GM19240 (cell line): ENCODE results near the gene SCML2.
"Not testable (repeated sequence)": the region's sequence is repeated elsewhere in the genome, so short reads cannot be mapped to it uniquely, and the experiment has no call there.

Experiments
- DNase-seq: peaks from one replicate; pipeline ENCODE4 v3.0.0; 2011; ENCODE audit warnings: low spot score; ENCODE audit not compliant: insufficient read length

The SCML2 gene

DNA sequence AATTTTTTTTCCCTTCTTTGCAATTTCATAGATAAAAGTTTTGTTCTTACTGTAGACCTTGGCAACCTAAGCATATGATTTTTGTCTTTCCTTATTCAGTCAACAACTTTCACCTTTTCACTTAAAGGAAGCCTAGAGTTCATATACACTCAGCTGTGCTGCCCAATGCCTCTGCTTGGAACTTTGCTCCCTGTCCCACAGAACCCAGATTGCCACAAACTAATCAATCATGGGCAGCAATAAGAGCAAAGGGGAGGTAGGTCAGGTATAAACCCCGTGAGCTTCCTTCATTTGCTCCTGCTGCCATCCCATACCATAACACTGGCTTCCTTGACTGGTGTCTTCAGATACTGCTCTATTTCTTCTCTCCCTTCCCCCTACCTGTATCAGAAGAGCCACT is 82.8 kb downstream of the SCML2 start:
- no peak for DNase-seq

DNA sequence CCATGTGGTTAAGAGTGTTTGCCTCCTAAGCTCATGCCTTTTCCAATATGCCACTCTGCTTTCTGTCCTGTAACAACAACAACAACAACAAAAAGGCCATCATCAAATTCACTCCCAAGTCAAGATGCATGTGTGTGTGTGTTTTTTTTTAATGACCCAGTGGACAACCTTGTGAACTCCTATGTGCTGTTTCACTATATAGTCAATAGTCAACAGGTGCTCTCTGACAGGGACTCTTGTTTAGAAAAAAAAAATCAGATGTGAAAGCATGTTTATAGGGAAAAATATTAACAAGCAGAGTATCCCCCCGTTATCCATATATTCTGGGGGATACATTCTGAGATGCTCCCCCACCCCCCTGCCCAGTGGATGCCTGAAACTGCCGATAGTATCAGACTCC is 83.2 kb downstream of the SCML2 start:
- no peak for DNase-seq

DNA sequence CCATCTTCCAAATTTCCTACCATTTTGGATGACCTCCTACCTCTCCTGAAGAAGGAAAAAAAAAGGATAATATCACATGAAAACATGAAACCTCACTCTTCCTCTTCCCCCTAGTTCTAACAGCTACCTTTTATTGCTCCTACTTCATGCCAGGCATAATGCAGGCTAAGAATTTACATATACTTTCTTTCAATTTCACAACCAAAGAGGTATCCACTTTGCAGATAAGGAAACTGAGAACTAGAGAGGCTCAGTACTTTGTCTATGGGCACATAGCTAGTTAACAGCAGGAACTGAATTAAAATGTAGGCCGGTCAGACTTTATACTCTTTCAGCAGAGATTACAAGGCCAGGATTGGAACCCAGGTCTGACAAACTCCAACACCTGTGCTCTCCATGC is 99.4 kb downstream of the SCML2 start:
- no peak for DNase-seq

DNA sequence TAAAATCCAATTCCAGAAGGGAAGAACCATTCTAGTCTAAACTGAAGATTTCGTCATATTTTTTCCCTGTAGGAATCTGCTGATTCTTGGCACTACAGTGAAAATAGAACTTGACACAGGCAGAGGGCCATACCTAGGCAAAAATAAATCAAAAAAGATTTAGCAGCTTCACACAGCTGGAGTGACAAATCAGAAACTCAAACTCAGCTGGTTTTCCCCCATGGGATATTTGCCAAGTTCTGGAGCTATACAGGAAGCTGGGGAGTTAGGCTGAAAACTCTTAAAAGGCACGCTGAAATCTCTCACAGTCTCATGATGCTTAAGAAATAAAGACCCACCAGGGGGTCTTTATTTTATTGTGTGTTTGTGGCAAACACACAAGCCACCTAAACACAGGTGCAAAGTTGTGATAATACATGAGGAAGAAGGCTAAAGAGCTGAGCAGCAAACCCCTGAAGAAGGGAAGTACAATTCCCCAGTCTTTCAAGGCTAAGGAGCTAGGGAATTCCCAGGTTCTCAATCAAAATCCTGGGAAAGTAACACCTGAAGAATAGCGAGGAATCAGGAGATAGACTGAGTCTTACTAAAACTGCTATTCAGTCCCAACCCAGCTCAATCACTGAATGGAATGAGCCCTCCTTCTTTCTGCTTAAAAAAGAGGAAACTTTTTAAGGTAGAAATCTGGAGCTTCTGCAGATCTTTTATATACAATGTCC is 101.7 kb downstream of the SCML2 start:
- no peak for DNase-seq

DNA sequence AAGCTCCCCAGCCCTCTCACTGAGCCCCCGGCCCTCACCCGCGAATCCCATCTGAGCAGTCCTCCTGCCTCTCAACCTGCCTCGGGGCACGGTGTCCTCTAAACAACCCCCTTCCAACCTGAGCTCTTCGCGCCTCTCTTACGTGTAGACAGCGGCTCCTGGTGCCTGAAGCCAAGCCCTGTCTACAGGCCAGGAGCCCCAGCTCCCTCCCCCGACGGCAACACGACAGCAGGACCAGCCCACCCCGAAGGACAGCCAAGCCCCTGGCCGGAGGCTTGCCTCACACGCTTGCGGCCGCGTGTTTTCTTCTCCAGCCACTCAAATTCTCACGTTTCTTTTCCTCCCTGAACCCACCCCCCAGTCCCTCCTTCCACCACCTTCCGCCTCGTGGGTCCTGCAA is 124.8 kb downstream of the SCML2 start:
- DNase-seq = not testable (repeated sequence)

DNA sequence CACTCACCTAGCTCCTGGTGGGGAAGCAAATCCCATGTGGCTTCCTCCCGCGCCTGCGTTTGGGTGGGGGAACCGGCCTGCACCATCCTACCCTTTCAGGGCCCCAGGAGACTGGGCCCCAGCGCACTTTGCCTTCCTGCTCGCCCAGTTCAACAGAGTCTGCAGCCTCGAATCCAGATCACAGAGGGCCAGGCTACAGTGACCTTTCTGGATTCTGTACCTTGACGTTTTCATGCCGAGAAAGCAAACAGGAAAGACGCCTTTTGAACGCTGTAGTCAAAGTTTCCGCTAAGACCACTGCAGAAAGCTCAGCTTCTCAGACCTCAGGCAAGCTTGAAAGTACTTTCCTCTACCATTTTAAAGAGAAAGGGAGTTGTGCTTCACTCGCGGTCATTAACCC is 126.4 kb downstream of the SCML2 start:
- no peak for DNase-seq

DNA sequence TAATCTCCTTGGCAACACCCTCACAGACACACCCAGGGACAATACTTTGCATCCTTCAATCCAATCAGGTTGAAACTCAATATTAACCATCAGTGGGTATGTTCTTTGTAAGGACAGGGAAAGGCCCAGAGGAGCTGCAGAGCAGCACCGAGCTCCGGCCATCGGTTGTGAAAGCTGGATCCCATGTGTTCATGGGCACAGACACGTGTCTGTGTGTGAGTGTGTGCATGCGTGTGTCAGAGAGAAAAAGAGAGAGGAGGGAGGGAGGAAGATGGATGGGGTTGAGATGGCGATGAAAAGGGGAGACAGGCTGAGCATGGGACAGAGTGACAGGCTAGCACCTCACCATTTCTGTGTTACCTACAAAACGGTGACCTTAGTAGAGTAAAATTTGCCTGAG is 127.0 kb downstream of the SCML2 start:
- no peak for DNase-seq

DNA sequence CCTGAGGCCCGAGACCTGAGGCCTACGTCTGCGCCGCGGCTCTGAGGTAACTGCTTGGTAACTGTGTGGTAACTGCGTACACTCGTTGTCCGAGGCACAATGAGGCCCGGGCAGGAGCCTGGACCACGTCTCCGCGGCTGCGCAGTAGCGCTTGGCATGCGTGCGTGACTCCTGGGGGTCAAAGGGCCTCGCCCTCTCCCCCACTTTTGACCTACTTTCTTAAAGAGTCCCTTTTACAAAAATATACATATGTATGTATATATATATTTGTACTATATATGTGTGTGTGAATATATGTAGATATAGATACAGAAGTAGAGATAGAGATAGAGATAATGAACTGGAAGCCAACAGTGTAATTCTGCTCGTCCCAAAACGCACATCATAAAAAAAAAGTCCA is 133.7 kb downstream of the SCML2 start, which contains the start of gene BEND2:
Gene BEND2 (minus strand): TSS at position 101 of the 400 bp plus-strand sequence. CDS start 136 bp downstream, outside the sequence.
- no peak for DNase-seq

DNA sequence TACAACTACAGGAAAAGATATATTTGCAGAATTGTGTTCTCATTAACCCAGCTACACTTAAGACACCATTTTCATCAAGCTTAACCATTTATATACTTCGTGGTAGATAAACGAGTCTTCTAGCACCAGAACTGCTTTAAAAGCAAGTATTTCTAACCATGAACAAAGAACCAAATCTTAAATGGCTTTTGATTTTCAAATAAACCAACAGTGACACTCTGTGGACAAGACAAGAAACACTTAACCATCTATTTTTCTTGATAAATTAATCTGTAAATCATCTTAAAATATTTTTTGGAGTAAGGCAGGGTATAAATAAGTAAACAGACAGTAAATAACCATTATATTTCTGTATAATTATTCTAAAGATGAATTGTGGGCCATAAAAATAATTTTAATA is 144.0 kb downstream of the SCML2 start:
- no peak for DNase-seq

DNA sequence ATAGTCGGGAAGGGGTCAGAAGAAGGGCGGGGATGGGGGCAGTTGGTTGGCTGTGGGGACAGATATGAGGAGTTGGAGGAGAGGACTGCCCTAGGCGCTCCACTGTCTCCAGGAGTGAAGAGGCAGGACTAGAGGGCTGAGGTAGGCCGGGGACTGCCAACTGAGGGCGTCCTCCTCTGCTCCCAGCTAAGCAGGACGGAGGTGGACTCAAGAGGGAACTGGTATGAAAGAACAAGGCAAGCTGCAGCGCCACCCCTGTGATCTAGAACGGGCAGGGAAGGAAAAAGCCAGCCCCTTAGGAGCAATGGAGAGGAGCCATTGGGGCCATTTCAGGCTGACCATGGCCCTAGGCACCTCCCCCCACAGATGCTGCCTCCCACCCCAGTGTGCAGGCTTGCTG is 147.8 kb downstream of the SCML2 start:
- DNase-seq = no peak

DNA sequence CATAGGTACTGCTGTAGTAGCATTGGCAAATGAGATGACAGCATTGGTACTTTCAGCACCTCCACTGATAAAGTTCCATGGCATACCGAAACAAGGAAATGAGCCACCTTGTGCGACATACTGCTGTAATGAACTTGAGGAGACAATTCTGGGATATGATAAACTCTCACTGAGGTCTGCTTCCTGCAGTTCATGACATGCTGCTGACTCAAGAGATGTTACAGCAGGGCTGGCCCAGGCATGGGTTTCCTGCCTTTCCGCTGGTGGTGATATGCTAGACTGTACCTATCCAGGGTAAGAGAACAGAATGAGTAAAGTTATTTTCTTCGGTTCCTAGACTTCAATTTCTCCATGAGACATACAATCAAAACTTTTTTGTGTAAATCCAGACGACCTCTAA is 150.9 kb downstream of the SCML2 start:
- no peak for DNase-seq

DNA sequence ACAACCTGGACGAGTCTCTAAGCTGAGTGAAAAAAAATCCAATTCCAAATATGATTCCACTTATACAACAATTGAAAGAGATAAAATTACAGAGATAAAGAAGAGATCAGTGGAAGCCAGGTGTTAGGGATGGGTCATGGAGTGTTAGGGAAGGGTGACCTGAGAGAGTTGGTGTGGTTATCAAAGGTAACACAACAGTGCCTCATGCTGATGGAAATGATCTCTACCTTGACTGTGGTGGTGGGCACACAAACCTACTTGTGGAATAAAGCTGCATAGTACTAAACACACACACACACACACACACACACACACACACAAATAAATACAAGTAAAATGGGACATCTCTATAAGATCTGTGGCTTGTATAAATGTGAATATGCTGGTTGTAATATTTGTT is 159.8 kb downstream of the SCML2 start:
- DNase-seq = no peak
